Astrocyte (in vitro differentiated cells and primary cell): ENCODE results near the gene OR2V1. TPM values are rescaled to one million over a fixed set of nuclear protein-coding genes. Genes with fewer than 3 reads are reported as not detected.

Experiments
- DNase-seq: peaks from one replicate; pipeline ENCODE4 v3.0.0-alpha.2; 2010; ENCODE audit warnings: low read depth
- FAIRE-seq: peaks from 2 replicates; lab custom pipeline; 2011; peaks lifted over from hg19 to GRCh38; lab: Jason Lieb, UNC
- H2AFZ ChIP-seq: 2 replicates; pipeline ENCODE4 v1.6.0; 2012; ENCODE audit warnings: low read depth, low read length, inconsistent platforms
- H3K27ac ChIP-seq: 2 replicates; pipeline ENCODE4 v1.5.1; 2011; ENCODE audit warnings: low read depth, low read length, inconsistent platforms
- H3K27me3 ChIP-seq: 2 replicates; pipeline ENCODE4 v1.6.0; 2011; ENCODE audit warnings: low read length, inconsistent platforms; ENCODE audit not compliant: insufficient read depth
- H3K36me3 ChIP-seq: 2 replicates; pipeline ENCODE4 v1.5.1; 2011; ENCODE audit warnings: low read length, inconsistent platforms; ENCODE audit not compliant: insufficient read depth
- H3K4me1 ChIP-seq: 2 replicates; pipeline ENCODE4 v1.5.1; 2011; ENCODE audit warnings: low read length, inconsistent platforms; ENCODE audit not compliant: insufficient read depth
- H3K4me2 ChIP-seq: 2 replicates; pipeline ENCODE4 v1.6.0; 2012; ENCODE audit warnings: low read length, inconsistent platforms
- H3K4me3 ChIP-seq: 2 replicates; pipeline ENCODE4 v1.5.1; 2011; ENCODE audit warnings: low read depth, mild to moderate bottlenecking, low read length, inconsistent platforms; ENCODE audit not compliant: insufficient read depth
- H3K79me2 ChIP-seq: 2 replicates; pipeline ENCODE4 v1.6.0; 2012; ENCODE audit warnings: mild to moderate bottlenecking, low read length, inconsistent platforms; ENCODE audit not compliant: insufficient read depth
- H3K9ac ChIP-seq: 2 replicates; pipeline ENCODE4 v1.6.0; 2012; ENCODE audit warnings: mild to moderate bottlenecking, low read length, inconsistent platforms
- H3K9me3 ChIP-seq: 2 replicates; pipeline ENCODE4 v1.5.1; 2012; ENCODE audit warnings: low read depth, mild to moderate bottlenecking, low read length, inconsistent platforms; ENCODE audit not compliant: insufficient read depth
- H4K20me1 ChIP-seq: 2 replicates; pipeline ENCODE4 v1.6.0; 2012; ENCODE audit warnings: low read length, inconsistent platforms; ENCODE audit not compliant: insufficient read depth
- H3K27ac Mint-ChIP-seq: one replicate; pipeline ENCODE4 v1.8.0; 2021; ENCODE audit warnings: mild to moderate bottlenecking, mixed read lengths; ENCODE audit not compliant: unreplicated experiment
- H3K27me3 Mint-ChIP-seq: one replicate; pipeline ENCODE4 v1.8.0; 2021; ENCODE audit warnings: low read depth, mixed read lengths; ENCODE audit not compliant: unreplicated experiment
- H3K36me3 Mint-ChIP-seq: one replicate; pipeline ENCODE4 v1.8.0; 2021; ENCODE audit warnings: low read depth, mixed read lengths; ENCODE audit not compliant: unreplicated experiment
- H3K4me1 Mint-ChIP-seq: one replicate; pipeline ENCODE4 v1.8.0; 2021; ENCODE audit warnings: low read depth, mixed read lengths; ENCODE audit not compliant: unreplicated experiment
- H3K4me3 Mint-ChIP-seq: one replicate; pipeline ENCODE4 v1.8.0; 2021; ENCODE audit warnings: mild to moderate bottlenecking, moderate library complexity, mixed read lengths; ENCODE audit not compliant: unreplicated experiment
- H3K9me3 Mint-ChIP-seq: one replicate; pipeline ENCODE4 v1.8.0; 2021; ENCODE audit warnings: mild to moderate bottlenecking, mixed read lengths; ENCODE audit not compliant: unreplicated experiment
- CTCF ChIP-seq: IDR thresholded peaks from 2 replicates; pipeline ENCODE4 v1.5.1; 2011; ENCODE audit warnings: low read depth, mild to moderate bottlenecking, inconsistent platforms, low read length, moderate library complexity; ENCODE audit not compliant: insufficient read depth
- EZH2 ChIP-seq: IDR thresholded peaks from 2 replicates; pipeline ENCODE4 v1.6.1; 2012; ENCODE audit warnings: mild to moderate bottlenecking, low read length, inconsistent platforms; ENCODE audit not compliant: insufficient read depth
- total RNA-seq: library from RNA; stranded (reverse); gene quantifications from 2 replicates; pipeline ENCODE4 v1.2.1, GENCODE V29; 2021

The OR2V1 gene
- total RNA-seq, 1 donor from 2014 or later: not detected

GRCh38 chr5:181081989-181082388 is 49.0 kb downstream of the OR2V1 start:
- Histone ChIP-seq H3K27me3 (no peaks in the 10 kb centered on the region), H3K36me3 (no peaks in the 10 kb centered on the region), H3K4me3 (no peak overlapping the region), H4K20me1 (no peaks in the 10 kb centered on the region), H3K9me3 (no peaks in the 10 kb centered on the region), H3K27ac (no peak overlapping the region), H3K79me2 (no peaks in the 10 kb centered on the region), H2AFZ (no peak overlapping the region), H3K9ac (no peak overlapping the region), H3K4me1 (no peaks in the 10 kb centered on the region), H3K4me2 (no peak overlapping the region)
- H3K27me3 Mint-ChIP-seq: peaks cover 55% of the 10 kb centered on the region
- no peaks in the 10 kb centered on the region for H3K4me1 Mint-ChIP-seq
- no peak overlapping the region for H3K27ac Mint-ChIP-seq
- H3K36me3 Mint-ChIP-seq: peaks cover 1% of the 10 kb centered on the region
- peaks cover 3% of the 10 kb centered on the region for H3K9me3 Mint-ChIP-seq
- no peak overlapping the region for H3K4me3 Mint-ChIP-seq
- DNase-seq (no peak), FAIRE-seq (no peak)
- TF ChIP-seq CTCF (no peak), EZH2 (no peak)

DNA sequence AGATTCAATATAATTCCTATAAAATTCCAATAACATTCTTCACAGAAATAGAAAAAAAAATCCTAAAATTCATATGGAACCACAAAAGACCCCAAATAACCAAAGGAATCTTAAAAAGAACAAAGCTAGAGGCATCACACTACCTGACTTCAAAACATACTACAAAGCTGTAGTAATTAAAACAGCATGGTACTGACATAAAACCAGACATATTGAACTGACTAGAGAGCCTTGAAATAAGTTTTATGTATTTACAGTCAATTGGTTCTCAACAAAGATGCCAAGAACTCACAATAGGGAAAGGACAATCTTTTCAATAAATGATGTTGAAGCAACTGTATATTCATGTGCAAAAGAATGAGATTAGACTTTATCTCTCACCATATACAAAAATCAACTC is 54.0 kb downstream of the OR2V1 start:
- H3K27ac Mint-ChIP-seq: no peak overlapping the region
- no peak overlapping the region for H3K4me2 ChIP-seq
- H3K79me2 ChIP-seq: no peaks in the 10 kb centered on the region
- H3K9ac ChIP-seq: no peak overlapping the region
- H3K27me3 Mint-ChIP-seq: peaks cover 29% of the 10 kb centered on the region
- H3K27me3 ChIP-seq: no peaks in the 10 kb centered on the region
- peaks cover 4% of the 10 kb centered on the region for H3K9me3 Mint-ChIP-seq
- no peak overlapping the region for H3K4me3 ChIP-seq
- no peak overlapping the region for H3K4me3 Mint-ChIP-seq
- no peak overlapping the region for H3K27ac ChIP-seq
- no peak for DNase-seq
- H3K4me1 Mint-ChIP-seq: no peaks in the 10 kb centered on the region
- peaks cover 6% of the 10 kb centered on the region for H3K9me3 ChIP-seq
- no peak overlapping the region for H2AFZ ChIP-seq
- H4K20me1 ChIP-seq: no peaks in the 10 kb centered on the region
- TF ChIP-seq EZH2: no peak
- TF ChIP-seq CTCF: no peak
- no peaks in the 10 kb centered on the region for H3K36me3 Mint-ChIP-seq
- FAIRE-seq: no peak
- H3K4me1 ChIP-seq: no peaks in the 10 kb centered on the region
- no peaks in the 10 kb centered on the region for H3K36me3 ChIP-seq

Other genes with a start within 250 kb of the OR2V1 start
- not detected in 2 replicates for gene BTNL8, start 232.0 kb downstream of the OR2V1 start, total RNA-seq
- not detected in 2 replicates for gene BTNL3, start 142.3 kb downstream of the OR2V1 start, total RNA-seq
- gene BTNL9, start 90.9 kb downstream of the OR2V1 start, total RNA-seq: not detected in 2 replicates
- gene OR2V2, start 16.4 kb upstream of the OR2V1 start, total RNA-seq: not detected in 2 replicates
- 0.22 and 0.27 TPM in 2 replicates for gene TRIM7, start 74.0 kb upstream of the OR2V1 start, total RNA-seq
- 20.9 and 21.8 TPM in 2 replicates for gene TRIM41, start 92.1 kb upstream of the OR2V1 start, total RNA-seq
- 1,553 and 1,656 TPM in 2 replicates for gene RACK1, start 112.7 kb upstream of the OR2V1 start, total RNA-seq
- 6.5 and 7.3 TPM in 2 replicates for gene TRIM52, start 130.0 kb upstream of the OR2V1 start, total RNA-seq
- gene OR4F3, start 236.1 kb upstream of the OR2V1 start, total RNA-seq: not detected in 2 replicates